GM19468 (cell line): ENCODE measurements around the gene EPN1.

Experiments used
- ATAC-seq: cut with Tn5 transposase; IDR thresholded peaks from one replicate; pipeline ENCODE4 v1.9.1; 2021; ENCODE audit warnings: mild to moderate bottlenecking, moderate library complexity, moderate number of reproducible peaks; ENCODE audit not compliant: unreplicated experiment; ENCODE audit errors: extremely low read depth

The EPN1 gene

GRCh38 chr19:55690769-55691545 lies 15.9 kb downstream of the EPN1 start:
- ATAC-seq = no peak

- no peak for ATAC-seq
Measured at GRCh38 chr19:55691561-55692481, 16.8 kb downstream of the EPN1 start.

GRCh38 chr19:55692681-55693081 lies 17.7 kb downstream of the EPN1 start:
- ATAC-seq = no peak

GRCh38 chr19:55693336-55693974 lies 18.4 kb downstream of the EPN1 start:
- ATAC-seq = no peak

GRCh38 chr19:55694241-55694655 lies 19.2 kb downstream of the EPN1 start:
- ATAC-seq = no peak

GRCh38 chr19:55694656-55695491 lies 19.8 kb downstream of the EPN1 start:
- ATAC-seq = no peak

- no peak for ATAC-seq
Measured at GRCh38 chr19:55695511-55696290, 20.7 kb downstream of the EPN1 start.

GRCh38 chr19:55696301-55697068 lies 21.5 kb downstream of the EPN1 start:
- ATAC-seq = no peak

GRCh38 chr19:55697069-55697440 lies 22.0 kb downstream of the EPN1 start:
- ATAC-seq = no peak

GRCh38 chr19:55697698-55698097 lies 22.7 kb downstream of the EPN1 start:
- ATAC-seq = no peak

GRCh38 chr19:55698256-55698655 lies 23.2 kb downstream of the EPN1 start:
- ATAC-seq = no peak

GRCh38 chr19:55699221-55699620 lies 24.2 kb downstream of the EPN1 start:
- ATAC-seq = no peak

GRCh38 chr19:55700813-55701212 lies 25.8 kb downstream of the EPN1 start:
- no peak for ATAC-seq

GRCh38 chr19:55702131-55702627 lies 27.2 kb downstream of the EPN1 start:
- no peak for ATAC-seq

- ATAC-seq = no peak
Measured at GRCh38 chr19:55703790-55704215, 28.8 kb downstream of the EPN1 start.

GRCh38 chr19:55704494-55705245 lies 29.6 kb downstream of the EPN1 start:
- ATAC-seq = no peak

- ATAC-seq = no peak
Measured at GRCh38 chr19:55705972-55706371, 30.9 kb downstream of the EPN1 start.

GRCh38 chr19:55711719-55712118 lies 36.7 kb downstream of the EPN1 start:
- no peak for ATAC-seq
